GM15510 (cell line): ENCODE data around the gene MAP2K3.

Experiments used
- POLR2A ChIP-seq: IDR thresholded peaks from 3 replicates; pipeline ENCODE4 v1.6.1; 2011; ENCODE audit warnings: borderline replicate concordance; ENCODE audit not compliant: insufficient read length; ENCODE audit errors: extremely low read depth

Gene MAP2K3

DNA sequence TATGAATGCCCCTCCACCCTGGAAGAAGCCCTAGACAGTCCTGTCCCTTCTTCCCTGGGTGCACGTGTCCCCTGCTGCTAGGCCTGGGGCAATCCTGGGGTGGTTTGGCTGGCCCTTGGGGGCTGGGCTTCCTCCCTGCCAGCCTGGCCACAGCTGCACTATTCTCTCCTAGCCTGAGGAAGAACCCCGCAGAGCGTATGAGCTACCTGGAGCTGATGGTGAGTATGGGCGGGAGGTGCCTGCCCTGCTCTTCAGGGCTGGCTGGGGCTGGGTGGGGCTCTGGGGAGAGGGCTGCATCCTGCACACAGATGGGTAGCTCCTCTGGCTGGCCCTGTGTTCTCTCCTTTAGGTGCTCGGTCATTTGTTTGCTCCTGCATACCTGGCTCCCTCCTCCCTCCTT, 28.8 kb downstream of the MAP2K3 start:
- no peak for TF ChIP-seq POLR2A

DNA sequence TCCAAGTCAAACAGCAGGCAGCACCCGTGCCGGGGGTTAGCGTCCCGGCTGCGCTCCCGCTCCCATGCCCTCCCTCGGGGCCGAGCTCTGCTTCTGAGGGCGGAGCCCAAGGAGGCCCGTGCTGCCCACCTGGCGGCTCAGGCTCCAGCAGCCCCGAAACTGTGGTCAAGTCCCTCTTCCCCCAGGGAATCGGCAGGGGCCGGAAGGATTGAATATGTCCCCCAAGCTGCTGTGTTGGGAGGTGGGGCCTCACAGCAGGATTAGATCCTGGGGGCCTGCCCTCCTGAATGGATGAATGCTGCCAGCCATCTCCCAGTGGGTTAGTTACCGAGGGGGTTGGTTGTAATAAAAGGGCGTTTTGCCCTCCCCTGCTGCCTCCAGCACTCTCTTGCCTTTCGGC, 33.9 kb downstream of the MAP2K3 start:
- no peak for TF ChIP-seq POLR2A

DNA sequence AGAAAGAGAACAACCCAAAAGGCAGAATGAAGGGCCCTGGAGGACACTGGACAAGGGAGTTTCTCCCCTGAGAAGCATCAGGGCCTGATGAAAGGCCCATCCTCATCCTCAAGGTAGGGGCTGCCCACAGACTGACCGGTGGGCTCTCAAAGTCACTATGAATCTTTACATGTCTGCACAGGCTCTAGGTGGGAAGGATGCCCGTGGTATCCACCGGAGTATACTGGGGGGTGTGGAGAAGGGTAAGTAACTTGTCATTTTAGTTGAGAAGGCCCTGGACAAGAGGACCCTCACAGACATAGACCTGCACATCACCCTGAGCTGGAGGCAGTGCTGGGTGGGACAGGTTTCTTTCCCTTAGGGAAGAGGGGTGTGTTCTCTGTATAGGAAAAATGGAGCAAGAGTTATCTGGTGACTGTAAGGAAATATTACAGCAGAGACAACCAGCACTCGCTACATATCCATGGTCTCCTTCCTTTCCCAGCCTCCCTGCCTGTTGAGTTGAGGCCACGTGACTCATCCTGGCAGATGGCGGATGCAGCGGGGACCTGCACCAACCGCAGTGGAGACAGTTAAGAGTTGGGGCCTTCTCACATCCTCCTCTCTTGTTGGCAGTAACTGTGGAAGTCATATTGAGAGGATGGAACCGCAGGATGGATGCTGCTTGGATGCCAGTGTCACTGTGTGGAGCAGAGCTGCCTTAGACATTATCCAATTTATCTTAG, 46.1 kb downstream of the MAP2K3 start:
- no peak for TF ChIP-seq POLR2A

DNA sequence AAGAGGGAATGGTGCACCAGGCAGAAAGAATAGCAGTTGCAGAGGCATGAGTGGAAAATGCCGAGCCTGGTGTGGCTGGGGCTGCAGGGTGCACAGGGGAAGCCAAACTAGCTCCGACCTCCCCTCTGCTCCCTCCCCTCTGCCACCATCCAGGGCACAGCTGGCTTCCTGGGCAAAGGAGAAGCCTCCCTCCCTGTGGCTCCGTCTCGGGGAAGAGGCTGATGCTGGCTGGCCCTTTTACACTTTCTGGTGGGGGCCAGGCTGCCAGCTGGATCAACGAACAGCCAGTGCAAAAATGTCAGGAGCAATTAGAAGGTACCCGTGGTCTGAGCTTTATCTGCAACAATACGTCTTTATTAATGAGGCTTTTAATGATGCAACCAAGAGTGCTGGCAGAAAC, 54.5 kb downstream of the MAP2K3 start:
- TF ChIP-seq POLR2A: no peak

DNA sequence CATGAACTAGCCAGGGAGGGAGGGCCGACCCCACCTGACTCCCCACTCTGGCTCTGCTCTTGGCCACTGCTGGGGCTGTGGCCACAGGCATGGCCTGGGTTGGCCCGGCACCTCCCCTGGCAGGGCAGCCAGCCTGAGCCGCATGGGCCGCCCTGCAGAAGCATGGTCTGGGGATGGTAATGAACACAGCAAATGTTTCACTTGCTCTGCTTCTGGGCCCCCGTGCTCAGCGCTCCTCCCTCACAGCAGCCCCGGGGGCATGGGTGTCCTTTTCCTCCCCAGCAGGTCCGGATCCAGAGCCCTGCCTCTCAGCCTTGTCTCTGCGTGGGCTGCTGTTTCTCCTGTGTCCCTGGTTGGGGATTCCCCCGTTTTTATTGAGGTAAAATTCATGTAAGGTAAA, 60.7 kb downstream of the MAP2K3 start:
- TF ChIP-seq POLR2A: no peak

DNA sequence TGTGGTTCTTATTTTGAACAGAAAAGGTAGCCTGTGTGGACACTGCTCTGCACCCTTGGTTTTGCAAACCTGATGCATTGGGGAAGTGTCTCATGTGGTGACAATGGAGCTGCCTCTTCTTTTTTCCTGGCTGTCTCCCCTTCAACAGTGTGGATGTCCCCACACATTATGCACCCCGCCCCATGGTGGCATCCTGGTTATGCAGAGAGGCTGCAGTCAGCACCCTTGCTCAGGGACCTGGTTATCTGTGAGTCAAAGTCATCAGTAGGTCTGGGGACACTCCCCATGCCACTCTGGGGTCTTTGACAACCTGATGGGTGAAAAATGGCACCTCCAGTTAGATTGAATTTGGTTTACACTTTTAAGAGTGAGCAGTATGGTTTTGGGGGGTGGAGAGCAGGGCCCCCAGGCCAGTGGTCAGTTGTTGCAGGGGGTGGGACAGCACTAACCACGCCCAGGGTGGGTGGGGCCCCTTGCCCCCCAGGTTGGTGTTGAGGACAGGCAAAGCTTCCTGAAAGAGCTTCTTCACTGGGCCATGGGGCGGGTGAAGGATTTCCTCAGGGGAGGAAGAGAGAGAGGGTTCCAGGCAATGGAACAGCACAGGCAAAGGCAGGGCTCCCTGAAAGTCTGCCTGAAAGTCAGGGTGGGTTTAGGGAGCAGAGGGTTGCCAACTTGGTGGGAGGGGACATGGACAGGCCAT, 67.0 kb downstream of the MAP2K3 start:
- TF ChIP-seq POLR2A: no peak

- TF ChIP-seq POLR2A: no peak
Observed at GRCh38 chr17:21352221-21352980, 67.9 kb downstream of the MAP2K3 start.

- TF ChIP-seq POLR2A: no peak
Observed at GRCh38 chr17:21352981-21353265, 68.4 kb downstream of the MAP2K3 start.

GRCh38 chr17:21353326-21354010, 69.0 kb downstream of the MAP2K3 start:
- TF ChIP-seq POLR2A: no peak

- TF ChIP-seq POLR2A: no peak
Observed at GRCh38 chr17:21354796-21355385, 70.4 kb downstream of the MAP2K3 start.

DNA sequence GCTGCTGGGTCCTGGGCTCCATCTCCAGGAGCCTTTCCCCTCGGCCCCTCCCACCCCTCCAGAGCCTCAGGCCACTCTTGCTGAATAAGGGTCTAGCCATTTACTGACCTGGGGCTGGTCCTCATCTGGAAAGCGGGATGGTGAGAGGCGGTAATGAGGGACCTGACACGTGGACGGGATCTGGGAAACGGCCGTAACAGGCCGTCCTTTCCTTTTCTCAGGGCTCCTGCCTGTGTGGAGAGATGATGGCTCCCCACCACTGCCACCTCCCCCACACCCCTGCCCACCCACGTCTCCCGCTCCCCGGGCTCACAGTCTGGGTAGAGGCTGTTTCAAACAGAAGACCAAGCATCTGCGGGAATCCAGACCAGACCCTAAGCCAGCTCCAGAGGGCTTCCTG, 71.1 kb downstream of the MAP2K3 start:
- no peak for TF ChIP-seq POLR2A

- TF ChIP-seq POLR2A: no peak
Observed at GRCh38 chr17:21356537-21357127, 72.1 kb downstream of the MAP2K3 start.

DNA sequence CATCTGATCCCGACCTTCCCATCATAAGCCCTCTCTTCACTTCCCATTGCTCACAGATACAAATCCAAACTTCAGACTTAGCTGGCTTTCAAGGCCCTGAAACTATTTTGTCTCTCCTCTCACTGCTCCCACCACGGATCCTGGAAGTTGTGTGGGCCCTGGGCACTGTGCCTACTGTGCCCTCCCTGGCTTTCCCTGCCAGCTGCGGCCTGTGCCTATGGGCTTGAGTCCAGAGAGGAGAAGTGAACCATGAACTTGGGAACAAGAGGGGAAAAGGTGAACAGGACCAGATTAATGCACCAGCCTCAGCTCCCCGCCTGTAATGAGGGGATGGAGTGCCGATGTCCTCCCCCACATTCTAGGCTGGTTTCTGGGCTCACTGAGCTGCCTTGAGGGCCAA, 72.8 kb downstream of the MAP2K3 start:
- no peak for TF ChIP-seq POLR2A
